Measurements from ENCODE around the gene TPGS2.
"Not testable (repeated sequence)": the region's sequence is repeated elsewhere in the genome, so short reads cannot be mapped to it uniquely, and the experiment has no call there.

The TPGS2 gene

DNA sequence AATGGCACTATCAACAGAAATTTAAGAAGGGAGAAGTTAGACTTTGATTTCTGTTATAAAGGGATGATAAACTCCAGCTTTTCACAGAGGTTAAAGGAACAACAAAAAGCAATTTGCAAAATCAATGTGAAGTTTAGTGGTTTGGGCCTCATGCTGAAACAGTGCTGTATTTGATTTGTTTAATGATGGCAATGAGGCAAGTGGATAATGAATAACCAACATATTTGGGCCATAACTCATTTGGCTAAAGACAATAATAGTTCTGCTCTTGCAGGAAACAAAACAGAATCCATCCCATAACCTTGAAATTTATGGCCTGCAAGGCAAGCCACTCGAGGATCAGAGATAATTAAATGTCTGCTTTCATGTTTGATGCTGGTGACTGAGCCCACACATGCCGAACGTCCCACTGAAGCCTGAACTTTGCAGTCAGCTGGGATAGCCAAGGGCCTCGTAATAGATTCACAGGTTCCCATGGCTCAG is 56.5 kb downstream of the TPGS2 start:
- DNase-seq, result no peak

DNA sequence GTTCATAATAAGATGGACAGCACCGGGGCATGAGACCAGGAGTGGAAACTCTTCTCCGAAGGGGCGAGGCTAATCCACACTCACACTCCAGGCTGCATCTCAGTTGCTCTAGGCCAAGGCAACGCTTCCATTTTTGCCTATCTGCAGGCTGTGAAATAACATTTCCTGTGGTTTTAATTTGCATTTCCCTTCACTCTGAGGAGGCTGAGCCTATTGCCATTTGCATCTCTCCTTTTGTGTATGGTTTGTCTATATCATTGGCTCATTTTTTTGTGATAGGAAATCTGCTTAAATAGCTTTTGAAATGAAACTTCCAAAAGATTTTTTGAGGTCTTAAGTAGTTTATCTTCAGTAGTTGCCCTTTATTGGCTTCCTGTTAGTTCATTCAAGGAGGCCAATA is 57.6 kb downstream of the TPGS2 start:
- no peak for DNase-seq

DNA sequence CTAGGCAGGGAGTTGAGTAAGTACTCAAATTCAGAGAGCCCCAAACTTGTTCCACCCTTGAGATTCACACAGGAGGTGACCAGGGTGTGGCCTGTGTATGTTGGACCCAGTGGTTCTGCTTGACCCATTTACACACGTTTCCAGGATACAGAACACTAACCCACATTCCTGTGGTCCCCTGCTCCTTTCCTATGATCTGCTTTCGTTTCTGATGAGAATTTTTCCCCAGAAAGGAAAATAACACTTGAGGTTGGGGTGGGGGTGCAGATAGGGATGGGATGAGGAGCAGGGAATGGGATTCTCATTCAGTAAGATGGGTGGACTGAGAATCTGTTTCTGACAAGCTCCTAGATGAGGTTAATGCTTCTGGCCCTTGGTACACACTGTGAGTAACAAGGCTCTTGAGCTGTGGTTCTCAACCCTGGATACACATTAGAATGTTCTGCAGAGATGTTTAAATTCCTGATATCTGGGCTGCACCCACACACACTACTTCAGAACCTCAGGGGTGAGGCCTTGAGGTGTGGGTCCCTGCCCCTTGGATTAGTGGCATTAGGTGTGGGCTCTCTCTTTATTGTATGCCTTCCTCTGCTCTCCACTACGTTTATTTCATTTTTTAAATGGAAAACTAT is 58.4 kb downstream of the TPGS2 start:
- no peak for DNase-seq

DNA sequence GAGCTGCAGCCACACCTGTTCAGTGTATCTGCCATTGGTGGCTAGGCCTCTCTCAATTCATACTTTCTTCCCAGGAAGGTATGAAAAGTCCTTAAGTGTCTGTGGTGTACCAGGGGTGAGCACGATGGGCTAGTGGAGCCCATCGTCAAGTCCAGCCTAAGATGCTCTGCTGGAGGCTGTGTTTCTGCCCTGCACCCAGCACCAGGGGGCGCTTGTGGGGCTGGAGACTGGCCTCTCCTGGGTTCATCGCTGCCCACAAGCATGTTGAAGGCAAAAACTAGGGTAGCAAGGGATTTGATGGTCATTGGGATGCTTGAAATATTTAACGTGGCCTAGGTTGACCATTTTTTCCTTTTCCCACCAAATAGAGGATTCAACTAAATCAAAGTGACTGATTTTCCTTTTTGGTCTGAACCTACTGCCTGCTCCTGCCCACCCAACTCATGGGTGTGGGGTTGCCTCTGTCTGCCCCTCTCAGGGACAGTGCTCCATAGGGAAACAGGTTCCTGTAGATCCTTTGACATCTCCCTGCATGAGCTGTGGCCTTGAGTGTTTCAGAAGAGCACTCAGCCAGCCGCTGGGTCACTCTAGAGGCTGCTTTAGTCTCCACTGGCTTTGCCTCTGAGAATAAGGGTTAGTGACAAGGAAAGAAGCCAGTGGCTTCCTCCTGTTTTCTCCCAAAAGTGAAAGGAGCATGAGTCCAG is 59.0 kb downstream of the TPGS2 start:
- DNase-seq, result peak; percentile 21

DNA sequence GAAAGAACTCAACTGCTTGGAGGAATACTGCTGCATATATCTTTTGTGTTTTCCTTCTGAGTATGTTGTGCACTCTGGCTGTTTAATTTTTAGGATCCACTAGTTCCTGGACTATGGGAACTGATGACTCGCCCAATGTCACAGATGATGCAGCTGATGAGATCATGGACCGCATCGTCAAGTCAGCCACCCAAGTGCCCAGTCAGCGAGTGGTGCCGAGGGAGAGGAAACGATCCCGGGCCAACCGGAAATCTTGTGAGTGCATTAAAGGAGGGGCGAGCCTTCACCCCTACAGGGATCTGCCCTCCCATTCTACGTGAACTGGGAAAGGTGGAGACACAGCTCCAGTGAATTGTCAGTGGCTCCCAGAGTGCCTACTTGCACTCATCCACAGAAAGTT is 59.6 kb downstream of the TPGS2 start:
- no peak for DNase-seq

DNA sequence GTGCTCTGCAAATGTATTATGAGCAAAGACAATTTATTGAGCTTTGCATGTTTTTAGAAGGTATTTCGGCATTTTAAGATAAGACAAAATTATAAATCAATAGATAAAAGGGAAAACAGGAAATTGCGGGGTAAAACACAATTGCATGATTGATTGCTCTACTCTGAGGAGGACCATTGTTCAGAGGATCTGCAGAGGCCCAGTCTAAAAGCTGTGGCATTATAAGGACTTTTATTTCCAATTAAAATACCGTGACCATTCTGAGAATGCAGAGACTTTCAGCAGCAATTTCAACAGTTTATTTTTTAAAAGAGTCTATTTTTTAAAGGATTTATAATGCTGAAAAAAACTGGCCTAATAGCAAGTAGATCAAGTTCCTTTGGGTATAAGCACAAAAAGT is 62.0 kb downstream of the TPGS2 start:
- no peak for DNase-seq

DNA sequence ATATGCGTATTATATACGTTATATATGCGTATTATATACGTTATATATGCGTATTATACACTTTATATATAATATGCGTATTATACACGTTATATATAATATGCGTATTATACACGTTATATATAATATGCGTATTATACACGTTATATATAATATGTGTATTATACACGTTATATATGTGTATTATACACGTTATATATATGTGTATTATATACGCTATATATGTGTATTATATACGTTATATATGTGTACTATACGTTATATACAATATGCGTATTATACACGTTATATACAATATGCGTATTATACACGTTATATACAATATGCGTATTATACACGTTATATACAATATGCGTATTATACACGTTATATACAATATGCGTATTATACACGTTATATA is 65.8 kb downstream of the TPGS2 start:
- DNase-seq, result not testable (repeated sequence)

DNA sequence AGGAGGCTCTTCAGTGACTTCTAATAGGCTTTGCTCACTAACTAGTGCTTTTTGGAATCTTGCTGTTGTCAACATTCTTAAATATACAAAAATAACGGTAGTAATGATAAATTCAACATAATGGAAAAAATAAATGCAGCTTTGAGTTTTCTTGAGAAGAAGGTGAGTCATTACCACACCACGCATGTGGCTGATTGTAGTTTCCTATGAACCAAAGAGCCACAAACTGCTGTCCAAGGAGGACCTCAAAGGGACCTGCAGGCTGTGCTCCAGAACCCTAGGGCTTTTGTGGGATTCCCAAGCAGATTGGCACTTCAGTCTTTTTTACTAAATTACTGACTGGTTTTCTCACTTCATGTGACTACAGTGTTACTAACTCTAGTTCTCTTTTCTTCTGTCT is 66.7 kb downstream of the TPGS2 start:
- DNase-seq, result peak; percentile 24

DNA sequence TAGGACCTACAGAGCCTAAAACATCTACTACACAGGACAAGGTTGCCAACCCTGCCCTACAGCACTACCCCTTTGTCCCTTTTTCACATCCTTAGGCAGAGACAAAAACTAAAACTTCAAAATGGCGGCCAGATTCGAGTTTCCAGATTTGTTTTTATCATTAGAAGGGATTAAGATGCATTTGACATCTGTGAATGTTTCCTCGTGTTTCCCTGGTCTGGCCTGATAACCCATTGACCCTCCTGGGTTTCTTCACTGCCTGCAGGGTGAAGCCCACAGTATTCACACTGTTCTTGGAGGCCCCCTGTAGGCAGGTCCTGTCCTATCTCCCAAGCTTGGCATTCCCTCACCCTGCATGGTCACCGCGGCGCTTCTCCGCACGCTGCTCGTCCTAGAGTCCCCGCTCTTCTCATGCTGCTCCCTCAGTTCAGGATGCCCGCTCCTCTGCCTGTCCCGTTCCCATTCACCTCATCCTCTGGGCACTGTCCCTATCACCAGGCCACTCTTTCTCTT is 67.6 kb downstream of the TPGS2 start:
- DNase-seq, result no peak

DNA sequence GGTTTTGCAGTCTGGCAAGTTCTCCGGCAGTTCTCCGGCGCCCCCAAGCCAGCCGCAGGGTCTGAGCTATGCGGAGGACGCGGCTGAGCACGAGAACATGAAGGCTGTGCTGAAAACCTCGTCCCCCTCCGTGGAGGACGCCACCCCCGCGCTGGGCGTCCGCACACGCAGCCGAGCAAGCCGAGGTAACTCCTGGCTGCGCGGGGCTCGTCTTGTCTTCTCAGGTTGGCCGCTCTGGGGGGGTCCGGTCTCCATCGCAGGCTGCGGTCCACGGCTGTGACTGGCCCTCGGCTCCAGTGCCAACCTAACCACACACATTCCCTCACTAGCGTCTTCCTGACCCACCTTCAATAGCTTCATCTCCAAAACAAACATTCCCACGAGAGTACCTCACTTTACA is 68.2 kb downstream of the TPGS2 start:
- no peak for DNase-seq

DNA sequence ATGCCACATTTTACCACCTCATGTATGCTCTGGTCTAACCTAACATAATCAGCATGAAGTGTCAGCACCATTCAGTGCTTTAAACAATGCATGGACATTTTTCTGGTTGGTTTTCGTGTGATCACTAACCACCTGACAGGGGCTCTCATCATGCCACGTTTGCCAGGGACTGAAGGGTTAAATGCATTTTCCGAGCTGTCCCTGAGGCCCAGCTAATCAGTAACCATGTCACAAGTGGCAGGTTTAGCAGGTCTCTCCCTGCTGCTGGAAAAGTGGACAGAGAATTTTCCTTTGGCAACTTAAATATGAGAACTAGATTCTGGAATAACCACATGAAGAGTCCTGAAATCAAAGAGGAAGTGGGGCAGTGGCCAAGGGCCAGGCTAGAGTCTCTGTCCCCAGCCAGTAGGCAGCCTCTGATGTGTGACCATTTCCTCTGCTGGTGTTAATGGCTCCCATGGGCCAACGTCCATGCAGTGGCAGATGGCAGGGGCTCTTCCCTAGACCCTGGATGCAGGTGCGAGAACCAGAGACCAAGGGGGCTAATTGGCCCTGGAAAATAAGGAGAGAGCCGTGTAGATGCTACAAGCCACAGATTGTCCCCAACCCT is 69.5 kb downstream of the TPGS2 start:
- DNase-seq, result no peak

DNA sequence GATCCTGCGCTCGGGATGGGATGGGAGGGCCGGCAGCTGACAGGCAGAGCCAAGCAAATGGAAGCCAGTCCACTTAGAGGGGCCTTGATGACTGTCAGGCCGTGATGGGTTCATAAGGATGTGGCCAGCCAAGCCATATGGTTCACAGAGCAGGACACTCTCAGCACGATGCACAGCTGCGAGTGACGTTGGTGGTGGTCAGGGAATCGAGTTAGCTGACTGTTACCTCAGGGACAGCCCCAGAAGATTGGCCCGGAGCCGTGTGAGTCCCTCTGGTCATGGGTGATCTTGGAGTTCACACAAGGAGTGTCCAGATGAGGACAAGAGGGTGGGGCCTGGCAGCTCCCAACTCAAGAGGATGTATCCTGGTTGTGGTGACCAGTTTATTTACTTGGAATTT is 70.2 kb downstream of the TPGS2 start:
- DNase-seq, result no peak

DNA sequence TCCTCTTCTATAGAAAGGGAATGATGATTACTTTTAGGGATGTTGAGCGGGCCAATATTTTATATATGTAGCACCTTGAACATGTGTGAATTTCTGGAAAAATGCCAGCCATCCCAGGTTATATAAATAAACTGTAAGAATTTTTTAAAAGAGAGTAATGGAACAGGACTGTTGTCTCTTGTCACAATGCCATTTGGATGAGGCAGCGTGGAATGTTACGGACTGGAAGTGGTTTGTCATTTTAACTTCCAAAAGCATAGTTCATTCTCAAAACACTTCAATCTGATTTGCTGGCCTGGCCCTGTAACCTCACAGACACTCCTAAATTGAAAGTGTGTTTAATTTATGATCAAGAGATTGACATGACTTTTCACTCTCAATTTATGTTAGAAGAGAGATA is 70.8 kb downstream of the TPGS2 start:
- no peak for DNase-seq

DNA sequence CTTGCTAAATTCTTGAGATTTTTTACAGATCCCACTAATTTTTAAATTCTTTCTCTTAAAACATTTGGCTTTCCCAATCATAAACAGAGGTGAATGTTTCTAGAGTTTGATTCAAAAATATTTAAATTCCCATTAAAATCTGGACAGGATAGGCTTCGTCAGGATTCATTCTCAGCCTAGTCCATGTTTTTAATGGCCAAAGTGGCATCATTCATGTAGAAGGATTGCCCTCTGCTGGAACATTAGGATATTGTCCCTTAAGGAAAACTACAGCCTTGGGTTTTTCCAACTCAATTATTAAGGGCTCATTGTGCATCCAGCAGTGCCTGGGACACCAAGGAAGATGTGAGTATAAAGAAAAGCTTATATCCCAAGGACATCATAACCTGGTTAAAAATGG is 71.7 kb downstream of the TPGS2 start:
- DNase-seq, result no peak

DNA sequence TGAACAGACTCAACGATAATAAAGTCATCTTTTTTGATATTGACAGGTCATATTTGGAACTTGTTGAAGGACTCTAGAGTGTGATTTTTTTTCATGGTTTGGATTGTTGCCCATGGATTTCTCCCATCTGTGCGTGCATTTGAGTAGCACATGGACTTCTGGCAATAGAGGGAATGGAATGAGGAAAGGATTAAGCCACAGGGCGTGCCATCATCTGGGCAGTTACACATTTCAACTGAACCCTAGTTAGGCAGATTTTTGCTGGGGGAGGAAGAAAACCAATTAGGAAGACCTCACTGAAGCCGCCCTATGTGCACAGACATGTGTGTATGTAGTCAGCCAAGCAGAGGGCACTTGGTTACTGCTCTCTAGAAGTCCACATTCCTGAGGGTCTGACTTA is 72.6 kb downstream of the TPGS2 start:
- DNase-seq, result no peak

DNA sequence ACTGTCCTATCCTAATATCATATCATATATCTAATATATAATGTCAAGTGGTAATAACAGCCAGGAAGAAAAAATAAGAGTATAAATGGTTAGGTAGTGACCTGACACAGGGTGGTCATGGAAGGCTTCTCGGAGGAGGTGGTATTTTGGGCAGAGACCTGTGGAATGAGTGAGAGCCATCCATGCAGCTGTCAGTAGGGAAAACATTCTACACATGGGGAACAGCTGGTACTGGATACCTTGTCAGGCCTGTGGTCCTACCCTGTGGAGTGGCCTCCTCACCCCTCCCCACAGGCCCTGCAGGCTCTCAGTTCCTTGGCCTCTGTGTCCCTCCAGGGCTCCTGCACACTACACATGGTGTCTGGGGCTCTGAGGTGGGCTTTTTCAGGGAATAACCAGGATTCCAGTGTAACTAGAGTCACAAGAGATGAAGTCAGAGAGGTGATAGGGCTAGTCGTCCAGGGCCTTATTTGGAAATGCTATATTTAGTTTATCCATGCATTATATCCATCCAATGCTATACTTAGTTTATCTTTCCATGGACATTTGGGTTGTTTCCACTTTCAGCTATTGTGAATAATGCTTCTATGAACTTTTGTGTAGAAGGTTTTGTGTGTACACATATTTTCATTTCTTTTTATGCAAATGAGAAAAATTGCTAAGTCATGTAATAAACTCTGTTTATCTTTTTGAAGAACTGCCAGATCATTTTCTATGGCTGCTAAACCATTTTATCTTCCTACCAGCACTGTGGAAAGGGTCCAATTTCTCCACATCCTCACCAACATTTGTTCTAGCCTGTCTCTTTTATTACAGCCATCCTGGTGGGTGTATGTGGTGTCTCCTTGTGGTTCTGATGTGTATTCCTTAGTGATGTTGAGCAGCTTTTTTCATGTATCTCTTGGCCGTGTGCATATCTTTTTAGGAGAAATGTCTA is 75.6 kb downstream of the TPGS2 start:
- no peak for DNase-seq

DNA sequence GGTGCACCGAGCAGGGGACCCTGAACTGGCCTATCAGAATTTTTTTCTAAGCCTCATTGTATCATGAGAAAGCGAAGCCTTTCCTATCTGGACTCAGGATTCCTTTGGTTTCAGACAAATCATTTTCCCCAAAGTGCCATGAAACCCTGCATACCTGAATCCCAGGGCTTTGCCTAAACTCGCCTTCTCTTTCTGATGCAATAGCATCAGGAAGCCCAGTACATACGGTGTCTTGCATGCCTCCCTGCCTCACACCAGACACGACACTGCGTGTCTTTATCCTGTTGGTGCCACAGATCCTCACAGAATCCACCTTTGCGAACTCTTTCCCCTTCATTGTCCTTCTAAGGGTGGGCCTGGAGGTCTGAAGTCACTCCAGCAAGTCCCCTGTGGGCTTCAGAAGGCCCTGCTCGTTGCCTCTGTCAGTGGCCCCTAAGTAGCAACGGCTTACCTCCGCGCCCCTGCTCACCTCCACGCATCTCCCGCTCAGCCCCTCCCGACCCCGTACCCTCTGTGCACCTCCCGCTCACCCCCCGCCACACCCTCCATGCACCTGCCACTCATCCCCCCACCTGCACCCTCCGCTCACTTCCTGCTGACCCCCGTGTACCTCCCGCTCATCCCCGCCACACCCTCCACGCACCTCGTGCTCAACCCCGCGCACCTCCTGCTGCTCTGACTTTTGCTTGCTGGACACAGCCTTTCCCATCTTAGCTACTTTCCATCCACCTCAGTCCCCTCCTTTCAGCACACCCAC is 83.4 kb downstream of the TPGS2 start:
- no peak for DNase-seq

DNA sequence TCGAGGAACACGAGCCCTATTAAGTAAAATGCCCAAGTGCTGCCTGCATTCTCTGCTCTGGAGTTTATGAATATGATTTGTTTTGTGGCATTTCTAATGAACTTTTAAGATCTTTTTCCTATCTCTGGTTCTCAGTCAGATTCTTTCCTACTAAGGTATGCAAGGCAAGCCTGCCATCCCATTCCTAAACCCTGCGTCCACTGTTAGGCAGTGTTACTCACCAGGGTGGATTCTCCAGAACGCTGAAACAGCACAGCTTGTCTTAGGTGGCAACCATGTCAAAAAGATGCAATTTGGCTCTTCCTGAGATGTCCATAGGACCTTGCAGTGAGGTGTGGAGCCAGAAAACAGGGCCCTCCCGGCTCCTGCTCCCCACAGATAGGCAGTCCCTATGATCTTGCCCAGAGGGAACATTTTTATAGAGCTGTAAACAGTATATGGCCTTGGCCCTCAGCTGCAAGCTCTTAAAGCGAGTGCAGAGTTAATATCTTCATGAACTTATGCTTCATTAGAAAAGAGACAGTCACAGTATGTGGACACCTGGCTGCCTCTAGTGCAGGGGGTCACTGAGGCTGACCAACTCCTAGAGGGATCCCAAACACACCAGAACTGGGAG is 84.4 kb downstream of the TPGS2 start:
- DNase-seq, result no peak

Data from activated CD4-positive, alpha-beta T cell treated with anti-CD3 and anti-CD28 coated beads, Interleukin-10, Interleukin-2, amounts not matched to agents 100 ng/mL and 50 ng/mL, durations not matched to agents 16 hours and 8 hours (primary cell).